SU-DHL-6 (cell line): Measurements from ENCODE around the gene OLFM4.

Experiments used
- CTCF ChIP-seq: fragments of 200-600 bp; sonication (generic); IDR thresholded peaks from one replicate; pipeline ENCODE4 v1.5.1; 2017; ENCODE audit warnings: antibody characterized with exemption, mild to moderate bottlenecking, low read length, moderate library complexity; ENCODE audit not compliant: insufficient read depth, poor library complexity, severe bottlenecking
- EZH2phosphoT487 ChIP-seq: fragments of 200-600 bp; sonication (generic), shearing (Covaris generic); conservative IDR thresholded peaks from 2 replicates; pipeline ENCODE4 v1.6.1; 2018; ENCODE audit warnings: mild to moderate bottlenecking, antibody characterized with exemption, low read length, moderate library complexity, mixed read lengths

DNA sequence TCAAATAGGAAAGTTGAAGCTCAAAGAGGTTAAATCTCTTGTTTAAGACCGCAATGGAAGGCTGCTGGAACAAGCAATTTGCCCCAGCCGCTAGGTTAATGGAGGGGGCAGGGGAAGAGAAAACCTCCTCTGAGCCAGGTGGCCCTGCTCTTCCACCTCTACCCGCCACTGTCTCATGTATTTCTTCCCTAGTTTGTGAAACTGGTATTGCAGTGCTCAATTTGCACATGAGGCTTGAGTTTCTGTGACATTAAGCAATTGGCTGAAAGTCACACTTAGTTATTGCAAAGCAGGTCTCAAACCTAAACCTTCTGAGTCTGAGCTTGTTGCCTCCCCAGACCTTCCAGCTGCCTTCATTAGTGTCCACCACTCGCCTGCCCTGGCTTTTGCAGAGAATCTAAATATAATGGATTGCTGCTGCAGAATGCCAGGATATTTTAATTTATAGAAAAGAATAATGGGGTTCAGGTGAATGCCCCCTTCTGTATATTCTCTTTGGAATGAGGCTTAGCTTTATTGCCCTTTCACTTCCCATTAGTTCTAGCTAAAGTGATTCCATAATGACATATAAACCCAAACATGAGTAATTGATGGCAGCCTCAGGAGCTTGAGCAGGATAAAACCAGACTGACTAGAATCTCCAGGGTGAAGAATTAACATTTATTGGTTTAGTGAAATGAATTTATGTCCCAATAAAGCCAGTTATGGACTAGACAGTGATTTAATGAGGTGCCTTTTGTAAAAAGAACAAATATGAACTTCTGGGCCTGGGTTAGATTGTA, 27.0 kb upstream of the OLFM4 start:
- TF ChIP-seq CTCF, result no peak
- no peak for TF ChIP-seq EZH2phosphoT487
